GM12878 (cell line): ENCODE results near the gene HEATR3. TPM values are rescaled to one million over a fixed set of nuclear protein-coding genes. Genes with fewer than 3 reads are reported as not detected.

Experiments used
- ATAC-seq: fragments of 200-7000 bp; cut with Tn5 transposase; 3 replicates; pipeline ENCODE4 v1.9.1; 2020; ENCODE audit warnings: mild to moderate bottlenecking, moderate library complexity
- BruUV-seq: library from RNA; stranded (reverse); fragments of 400-500 nt; replicated peaks from 2 replicates; lab custom pipeline; 2021; lab: Mats Ljungman, UMichigan
- CTCF ChIA-PET: fragments of 300-600 bp; sonication (Branson Sonifier 250); formaldehyde crosslinking; extraction: SDS; loops from one replicate; lab custom pipeline; 2021; ENCODE audit warnings: inconsistent platforms; lab: Yijun Ruan, JAX
- POLR2A ChIA-PET: fragments of 350-600 bp; formaldehyde crosslinking; extraction: SDS; loops from one replicate; lab custom pipeline; 2021; ENCODE audit warnings: inconsistent platforms; lab: Charles Lee
- RAD21 ChIA-PET: fragments of 300-600 bp; sonication (Branson Sonifier 250); formaldehyde crosslinking; loops from one replicate; lab custom pipeline; 2023; ENCODE audit warnings: antibody characterized with exemption; ENCODE audit not compliant: unreplicated experiment; lab: Charles Lee
- SMC1A ChIA-PET: fragments of 300-600 bp; sonication (Branson Sonifier 250); formaldehyde crosslinking; loops from one replicate; lab custom pipeline; 2023; ENCODE audit not compliant: unreplicated experiment, uncharacterized antibody; lab: Charles Lee
- DNase-seq: peaks from one replicate; pipeline ENCODE4 v3.0.0-alpha.2; 2011; ENCODE audit warnings: low read depth, low spot score
- FAIRE-seq: peaks from 3 replicates; lab custom pipeline; 2011; peaks lifted over from hg19 to GRCh38; lab: Jason Lieb, UNC
- H2AFZ ChIP-seq: 2 replicates; pipeline ENCODE4 v1.6.0; 2011; ENCODE audit warnings: low read depth, low read length, control low read depth; ENCODE audit not compliant: control insufficient read depth
- H3K27ac ChIP-seq: 2 replicates; pipeline ENCODE4 v1.5.1; 2011; ENCODE audit warnings: control low read depth; ENCODE audit not compliant: control insufficient read depth, insufficient read depth
- H3K27me3 ChIP-seq, 2 experiments: replicated peaks in 1 of 2; 2 replicates each; pipeline versions ENCODE4 v1.6.0 to v1.6.1; 2011; ENCODE audit warnings: low read length in 1 of 2; ENCODE audit not compliant: control insufficient read depth in 2 of 2, insufficient read depth in 2 of 2
- H3K36me3 ChIP-seq, 2 experiments: 2 replicates each; pipeline ENCODE4 v1.5.1; 2011; ENCODE audit warnings: low read length in 1 of 2; ENCODE audit not compliant: control insufficient read depth in 2 of 2, insufficient read depth in 2 of 2
- H3K4me1 ChIP-seq: 2 replicates; pipeline ENCODE4 v1.6.1; 2011; ENCODE audit warnings: mild to moderate bottlenecking, low read length, moderate library complexity, mixed read lengths; ENCODE audit not compliant: control insufficient read depth, insufficient read depth
- H3K4me2 ChIP-seq: 2 replicates; pipeline ENCODE4 v1.6.0; 2011; ENCODE audit warnings: control low read depth; ENCODE audit not compliant: control insufficient read depth, insufficient read depth
- H3K4me3 ChIP-seq: fragments of 200-600 bp; sonication (generic); 2 replicates; pipeline ENCODE4 v1.5.1; 2016
- H3K79me2 ChIP-seq: 2 replicates; pipeline ENCODE4 v1.6.0; 2011; ENCODE audit warnings: low read length; ENCODE audit not compliant: control insufficient read depth, insufficient read depth
- H3K9ac ChIP-seq: 2 replicates; pipeline ENCODE4 v1.8.0; 2011; ENCODE audit warnings: low read length, control low read depth, mixed read lengths; ENCODE audit not compliant: control insufficient read depth, insufficient read depth
- H3K9me3 ChIP-seq: replicated peaks from 3 replicates; pipeline ENCODE4 v1.5.1; 2011; ENCODE audit warnings: mild to moderate bottlenecking, low read length; ENCODE audit not compliant: control insufficient read depth, insufficient read depth
- H4K20me1 ChIP-seq: 2 replicates; pipeline ENCODE4 v1.6.0; 2011; ENCODE audit not compliant: control insufficient read depth, insufficient read depth
- CBX3 ChIP-seq: fragments of 200-600 bp; sonication (generic); IDR thresholded peaks from 2 replicates; pipeline ENCODE4 v1.6.1; 2016; ENCODE audit warnings: low read depth, borderline replicate concordance
- E4F1 ChIP-seq: fragments of 450-650 bp; IDR thresholded peaks from 2 replicates; pipeline ENCODE4 v1.6.1; 2018; ENCODE audit warnings: borderline replicate concordance, mild to moderate bottlenecking; ENCODE audit not compliant: partially characterized antibody
- SIN3A ChIP-seq: IDR thresholded peaks from 2 replicates; pipeline ENCODE4 v1.6.1; 2012; ENCODE audit warnings: low read depth, low read length, improper control_type of control experiment
- WGBS: methylation state at CpG from one replicate; pipeline ENCODE4 v1.1.6; 2016; ENCODE audit warnings: low lambda C conversion rate; ENCODE audit not compliant: insufficient replicate concordance, insufficient coverage; ENCODE audit errors: missing lambda C conversion rate; 5-methylcytosine and 5-hydroxymethylcytosine counted together
- in situ Hi-C: fragments of 300-500 bp; cut with MboI; formaldehyde crosslinking; loops from 9 replicates; pipeline ENCODE4 v1.14.3; 2018; ENCODE audit warnings: mixed read lengths
- intact Hi-C: fragments of 100-400 bp; cut with micrococcal nuclease; formaldehyde crosslinking; loops from one replicate; pipeline ENCODE4 v1.14.2; 2022; ENCODE audit not compliant: unreplicated experiment
- polyA plus RNA-seq, 11 experiments: library from polyadenylated mRNA; depleted of rRNA in 4 of 11; unstranded in 6 of 11; stranded (reverse) in 5 of 11; fragments of >200 nt; fragmentation: Nextera tagmentation in 4 of 11; fragmentation: Illumina TruSeq in 1 of 11; extraction: Ambion mirVana in 4 of 11; extraction: Trizol in 1 of 11; gene quantifications; 1 replicate in 1 of 11; 2 replicates in 10 of 11; pipeline versions ENCODE4 v1.2.1 to v1.2.3, GENCODE V29; 2011 to 2016; ENCODE audit warnings: inconsistent platforms in 2 of 11, missing spikeins in 2 of 11, low read depth in 1 of 11
- total RNA-seq, 4 experiments: library from RNA; depleted of rRNA in 3 of 4; stranded (reverse); fragments of >200 nt in 3 of 4; fragmentation: Illumina TruSeq in 1 of 4; extraction: Trizol in 1 of 4; gene quantifications; 2 replicates each; pipeline versions ENCODE4 v1.2.1 to v1.2.3, GENCODE V29; 2013 to 2021

HEATR3 gene
- total and polyA plus RNA-seq, 10 of the 15 experiments (the other 5 are each of a cell fraction or from before 2014, with no cell fraction given) = 1.5 to 30.0 (median 17.7) TPM

DNA sequence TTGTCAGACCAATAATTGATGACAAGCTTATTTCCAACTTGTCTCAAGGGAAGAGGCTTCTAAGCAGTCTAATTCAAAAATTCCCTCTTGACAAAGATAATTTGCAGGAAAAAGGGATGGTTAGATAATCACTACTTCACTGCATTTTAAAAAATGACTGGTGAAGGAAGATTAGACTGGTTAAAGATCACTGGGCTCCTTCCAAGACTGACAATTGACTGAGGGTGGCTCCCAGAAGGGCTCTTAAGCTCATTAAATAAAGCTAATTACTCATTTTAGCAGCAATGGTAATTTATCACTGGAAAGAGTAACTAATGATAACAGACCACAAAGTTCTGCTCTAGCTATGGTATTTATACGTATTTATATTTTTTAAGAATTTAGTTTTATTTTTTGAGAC is 4.4 kb upstream of the HEATR3 start:
- intact Hi-C loops = no loop called here
- Histone ChIP-seq H3K4me1 (no peaks in the 10 kb centered on the region), H3K4me3 (no peak overlapping the region), H3K27ac (no peak overlapping the region), H3K27me3 (no peaks in the 10 kb centered on the region), H3K79me2 (peaks cover under 1% of the 10 kb centered on the region), H2AFZ (no peak overlapping the region), H4K20me1 (no peaks in the 10 kb centered on the region), H3K4me2 (no peak overlapping the region), H3K9ac (no peak overlapping the region), H3K36me3 (no peaks in the 10 kb centered on the region), H3K9me3 (0 out of 3 replicates have a peak, but pooled peaks cover 2% of the 10 kb centered on the region)
- ChIA-PET SMC1A (interaction anchor here (0.7 to 1.2 kb wide), 3 partner anchors 36 to 149 kb away, joined by 3 to 6 read pairs (median 3); partner anchors contain the start of gene CNEP1R1), RAD21 (interaction anchor here (2.3 kb wide), 1 partner anchor 37 kb away, joined by 5 read pairs; the partner anchor contains the start of gene CNEP1R1), POLR2A (no interaction called here), CTCF (interaction anchor here (1.2 to 2.8 kb wide), 4 partner anchors 8 to 153 kb away, joined by 3 to 12 read pairs (median 6); partner anchors contain the start of gene CNEP1R1)
- ATAC-seq = no peak
- FAIRE-seq = no peak
- TF ChIP-seq CBX3 = no peak
- TF ChIP-seq SIN3A = no peak
- TF ChIP-seq E4F1 = no peak
- WGBS = 94% methylated on average over 1 of the region's 1 CpG
- BruUV-seq = no TSS peak
- DNase-seq = no peak
- in situ Hi-C loops = no loop called here
